Measurements from ENCODE around the gene CES4A. TPM values are rescaled to one million over a fixed set of nuclear protein-coding genes. Genes with fewer than 3 reads are reported as not detected.
"Not testable (repeated sequence)": the region's sequence is repeated elsewhere in the genome, so short reads cannot be mapped to it uniquely, and the experiment has no call there.

Gene CES4A
- total RNA-seq, 1 experiment from 2014 or later: 1.9 TPM

- Histone ChIP-seq H3K79me1 (ENCODE audit: insufficient read depth, low read depth, low read length, poor library complexity, severe bottlenecking) (no peaks in the 10 kb centered on the region), H2BK20ac (ENCODE audit: low read depth, low read length, poor library complexity, severe bottlenecking) (no peak overlapping the region), H3K27ac (ENCODE audit: insufficient read length, low read depth, low read length) (no peak overlapping the region), H2BK12ac (ENCODE audit: insufficient read length, low read depth, low read length) (no peak overlapping the region), H2AK5ac (ENCODE audit: insufficient read length, low read length) (no peak overlapping the region), H3K18ac (ENCODE audit: insufficient read length, low read depth, low read length) (no peak overlapping the region), H3K23me2 (ENCODE audit: insufficient read length, low read depth, low read length, poor library complexity, severe bottlenecking) (no peaks in the 10 kb centered on the region), H3T11ph (ENCODE audit: low read length) (no peak overlapping the region), H3K4me2 (ENCODE audit: insufficient read depth, insufficient read length, low read length) (no peak overlapping the region), H2BK5ac (ENCODE audit: insufficient read length, low read length) (no peak overlapping the region), H3K4ac (ENCODE audit: low read depth, low read length) (no peak overlapping the region), H2AFZ (ENCODE audit: low read length) (no peak overlapping the region), H3K9ac (ENCODE audit: extremely low read depth, insufficient read length, low read length) (no peak overlapping the region), H4K8ac (replicated peaks; ENCODE audit: insufficient read length, low read depth, low read length) (no peak overlapping the region), H4K20me1 (ENCODE audit: control insufficient read depth, insufficient read depth, insufficient read length) (no peaks in the 10 kb centered on the region), H3K56ac (ENCODE audit: insufficient read length, low read depth, low read length) (no peak overlapping the region), H3K14ac (ENCODE audit: insufficient read depth, low read length) (no peak overlapping the region), H2BK120ac (ENCODE audit: low read depth, low read length, poor library complexity, severe bottlenecking) (no peak overlapping the region), H3K4me1 (ENCODE audit: insufficient read depth, low read length) (no peaks in the 10 kb centered on the region; the same call in 1 of the 2 replicates), H3K23ac (ENCODE audit: insufficient read length, low read depth, low read length) (no peak overlapping the region), H3K9me3 (ENCODE audit: control insufficient read depth, low read depth, low read length) (no peaks in the 10 kb centered on the region), H4K5ac (ENCODE audit: insufficient read length, low read depth, low read length) (no peak overlapping the region), H4K91ac (ENCODE audit: insufficient read length, low read depth, low read length) (no peak overlapping the region), H2BK15ac (ENCODE audit: low read depth, low read length) (no peak overlapping the region), H3K79me2 (ENCODE audit: insufficient read depth, low read length) (no peaks in the 10 kb centered on the region), H3K27me3 (ENCODE audit: insufficient read depth, low read length) (no peaks in the 10 kb centered on the region)
- Mint-ChIP-seq H3K4me3 (no peak overlapping the region), H3K27ac (no peak overlapping the region), H3K9me3 (no peaks in the 10 kb centered on the region; a peak in 1 of 5 replicates), H3K27me3 (ENCODE audit: low read depth) (peaks cover 7% of the 10 kb centered on the region), H3K36me3 (ENCODE audit: insufficient read depth in 1 of 3, low read depth in 3 of 3) (no peaks in the 10 kb centered on the region), H3K4me1 (peaks cover 10 to 12% of the 10 kb centered on the region in 2 experiments)
- WGBS (ENCODE audit: extremely low coverage, insufficient read length, low lambda C conversion rate): no CpG with 5 or more reads among the region's 6 CpGs
- DNase-seq: no peak
- TF ChIP-seq CTCF (conservative IDR thresholded peaks at IDR 0.05): no peak
These were observed 14.7 kb upstream of the CES4A start for GRCh38 chr16:66973716-66974115.

- H2BK20ac ChIP-seq (ENCODE audit: low read depth, low read length, poor library complexity, severe bottlenecking); H3K4me3 Mint-ChIP-seq; H3K36me3 Mint-ChIP-seq (ENCODE audit: insufficient read depth in 1 of 3, low read depth in 3 of 3); H3K18ac ChIP-seq (ENCODE audit: insufficient read length, low read depth, low read length); H2BK5ac ChIP-seq (ENCODE audit: insufficient read length, low read length); H3K9me3 Mint-ChIP-seq; H3K56ac ChIP-seq (ENCODE audit: insufficient read length, low read depth, low read length); H4K5ac ChIP-seq (ENCODE audit: insufficient read length, low read depth, low read length); H3K27ac ChIP-seq (ENCODE audit: insufficient read length, low read depth, low read length); H4K8ac ChIP-seq (replicated peaks; ENCODE audit: insufficient read length, low read depth, low read length); H3K4ac ChIP-seq (ENCODE audit: low read depth, low read length); DNase-seq; H3T11ph ChIP-seq (ENCODE audit: low read length); H4K20me1 ChIP-seq (ENCODE audit: control insufficient read depth, insufficient read depth, insufficient read length); H3K23ac ChIP-seq (ENCODE audit: insufficient read length, low read depth, low read length); H3K4me2 ChIP-seq (ENCODE audit: insufficient read depth, insufficient read length, low read length); H3K4me1 ChIP-seq (ENCODE audit: insufficient read depth, low read length); H2BK120ac ChIP-seq (ENCODE audit: low read depth, low read length, poor library complexity, severe bottlenecking); H2AFZ ChIP-seq (ENCODE audit: low read length); H3K9me3 ChIP-seq (ENCODE audit: control insufficient read depth, low read depth, low read length); H4K91ac ChIP-seq (ENCODE audit: insufficient read length, low read depth, low read length); H3K27me3 Mint-ChIP-seq (ENCODE audit: low read depth); H3K9ac ChIP-seq (ENCODE audit: extremely low read depth, insufficient read length, low read length); H2AK5ac ChIP-seq (ENCODE audit: insufficient read length, low read length); H3K79me1 ChIP-seq (ENCODE audit: insufficient read depth, low read depth, low read length, poor library complexity, severe bottlenecking); H3K79me2 ChIP-seq (ENCODE audit: insufficient read depth, low read length); H3K14ac ChIP-seq (ENCODE audit: insufficient read depth, low read length); H3K23me2 ChIP-seq (ENCODE audit: insufficient read length, low read depth, low read length, poor library complexity, severe bottlenecking); H3K27me3 ChIP-seq (ENCODE audit: insufficient read depth, low read length); H2BK12ac ChIP-seq (ENCODE audit: insufficient read length, low read depth, low read length); H2BK15ac ChIP-seq (ENCODE audit: low read depth, low read length): not testable (repeated sequence)
- peak overlapping the region in 1 of 3 experiments; percentile 72; a peak in 1 of 7 replicates for H3K27ac Mint-ChIP-seq
- no CpG with 5 or more reads among the region's 32 CpGs for whole genome bisulfite sequencing (ENCODE audit: extremely low coverage, insufficient read length, low lambda C conversion rate)
- H3K4me1 Mint-ChIP-seq: peaks cover 10 to 12% of the 10 kb centered on the region in 2 experiments
These were observed 14.0 kb upstream of the CES4A start for GRCh38 chr16:66974156-66974931.

Measured in H9 (cell line).